Esophagus (tissue), 2 donors: ENCODE data around the gene MAMLD1. TPM values are rescaled to one million over a fixed set of nuclear protein-coding genes. Genes with fewer than 3 reads are reported as not detected.

Experiments
- H3K27ac ChIP-seq, 2 donors: one replicate each; pipeline ENCODE4 v1.5.1; 2013; ENCODE audit warnings: low read depth in 2 of 2, mild to moderate bottlenecking in 2 of 2, inconsistent platforms in 1 of 2, low read length in 1 of 2, moderate library complexity in 1 of 2
- H3K27me3 ChIP-seq, 2 donors: one replicate each; pipeline ENCODE4 v1.6.1; 2013; ENCODE audit warnings: low read length in 2 of 2, control low read depth in 1 of 2, mild to moderate bottlenecking in 1 of 2; ENCODE audit not compliant: insufficient read depth in 2 of 2, control insufficient read depth in 1 of 2
- H3K36me3 ChIP-seq, 2 donors: one replicate each; pipeline ENCODE4 v1.6.1; 2013; ENCODE audit warnings: low read length in 1 of 2; ENCODE audit not compliant: control insufficient read depth in 2 of 2, insufficient read depth in 2 of 2
- H3K4me1 ChIP-seq, 2 donors: one replicate each; pipeline ENCODE4 v1.6.1; 2013; ENCODE audit warnings: low read length in 1 of 2; ENCODE audit not compliant: control insufficient read depth in 2 of 2, insufficient read depth in 2 of 2
- H3K4me3 ChIP-seq, 2 donors: one replicate each; pipeline ENCODE4 v1.5.1; 2013; ENCODE audit warnings: low read length in 2 of 2, mild to moderate bottlenecking in 2 of 2, low read depth in 1 of 2, moderate library complexity in 1 of 2
- H3K9me3 ChIP-seq, 2 donors: one replicate each; pipeline ENCODE4 v1.6.1; 2013; ENCODE audit warnings: mild to moderate bottlenecking in 2 of 2, low read depth in 1 of 2, low read length in 1 of 2, moderate library complexity in 1 of 2; ENCODE audit not compliant: control insufficient read depth in 2 of 2, insufficient read depth in 1 of 2
- WGBS, 2 donors: extraction: QIAGEN DNeasy Blood & Tissue Kit; methylation state at CpG; one replicate each; pipeline ENCODE4 v1.1.7; 2013; 5-methylcytosine and 5-hydroxymethylcytosine counted together
- polyA plus RNA-seq, 2 donors: library from polyadenylated mRNA; stranded (reverse); fragments of 200-250 nt; gene quantifications; one replicate each; pipeline ENCODE4 v1.2.3, GENCODE V29; 2013
- donor health status: healthy with polysubstance abuse.
- donor health status: Bipolar disorder and iron deficiency.

The MAMLD1 gene
- polyA plus RNA-seq, 2 donors, result 0.59 to 1.1 TPM

DNA sequence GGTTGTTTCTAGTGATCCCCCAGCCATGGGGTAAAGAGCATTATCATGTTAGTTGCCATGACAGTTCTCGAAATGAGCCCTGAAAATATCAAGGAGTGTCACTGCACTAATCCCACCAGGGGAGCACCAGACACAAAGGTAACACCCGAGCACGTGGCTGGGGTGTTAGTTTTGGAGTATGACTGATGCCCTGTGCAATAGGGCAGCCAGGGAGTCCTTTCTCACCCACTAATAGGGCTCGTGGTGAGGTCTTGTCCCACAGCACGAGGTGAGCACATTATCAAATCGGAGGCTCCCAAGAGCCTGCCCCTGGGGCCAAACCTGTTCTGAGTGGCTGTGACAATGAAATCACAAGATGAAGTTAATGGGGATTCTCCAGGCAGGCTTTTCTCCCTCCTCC is 9.6 kb downstream of the MAMLD1 start:
- peaks cover 0 to 3% of the 10 kb centered on the region in 2 donors for H3K27me3 ChIP-seq
- H3K4me3 ChIP-seq, result no peak overlapping the region
- H3K9me3 ChIP-seq, result no peaks in the 10 kb centered on the region
- H3K36me3 ChIP-seq, result no peaks in the 10 kb centered on the region
- no peaks in the 10 kb centered on the region for H3K4me1 ChIP-seq
- 41 to 57% methylated on average over 6 of the region's 6 CpGs for WGBS, 2 donors
- H3K27ac ChIP-seq, result no peak overlapping the region

- Histone ChIP-seq H3K36me3 (no peaks in the 10 kb centered on the region), H3K9me3 (no peaks in the 10 kb centered on the region), H3K4me1 (no peaks in the 10 kb centered on the region), H3K27ac (no peak overlapping the region), H3K27me3 (peaks cover 0 to 3% of the 10 kb centered on the region in 2 donors), H3K4me3 (no peak overlapping the region)
- WGBS, 2 donors, result 54 to 82% methylated on average over 4 of the region's 4 CpGs
Observed at GRCh38 chrX:150375243-150375770, 12.2 kb downstream of the MAMLD1 start.

GRCh38 chrX:150377005-150377404 is 13.9 kb downstream of the MAMLD1 start:
- Histone ChIP-seq H3K27me3 (no peaks in the 10 kb centered on the region), H3K9me3 (no peaks in the 10 kb centered on the region), H3K4me1 (no peaks in the 10 kb centered on the region), H3K36me3 (no peaks in the 10 kb centered on the region), H3K27ac (no peak overlapping the region), H3K4me3 (no peak overlapping the region)
- 80 to 82% methylated on average over 3 of the region's 3 CpGs for WGBS, 2 donors

- 32 to 42% methylated on average over 1 of the region's 1 CpG for WGBS, 2 donors
- no peaks in the 10 kb centered on the region for H3K9me3 ChIP-seq
- no peaks in the 10 kb centered on the region for H3K4me1 ChIP-seq
- H3K36me3 ChIP-seq, result no peaks in the 10 kb centered on the region
- no peak overlapping the region for H3K27ac ChIP-seq
- no peak overlapping the region for H3K4me3 ChIP-seq
- H3K27me3 ChIP-seq, result no peaks in the 10 kb centered on the region
Observed at GRCh38 chrX:150405006-150405405, 41.9 kb downstream of the MAMLD1 start.

DNA sequence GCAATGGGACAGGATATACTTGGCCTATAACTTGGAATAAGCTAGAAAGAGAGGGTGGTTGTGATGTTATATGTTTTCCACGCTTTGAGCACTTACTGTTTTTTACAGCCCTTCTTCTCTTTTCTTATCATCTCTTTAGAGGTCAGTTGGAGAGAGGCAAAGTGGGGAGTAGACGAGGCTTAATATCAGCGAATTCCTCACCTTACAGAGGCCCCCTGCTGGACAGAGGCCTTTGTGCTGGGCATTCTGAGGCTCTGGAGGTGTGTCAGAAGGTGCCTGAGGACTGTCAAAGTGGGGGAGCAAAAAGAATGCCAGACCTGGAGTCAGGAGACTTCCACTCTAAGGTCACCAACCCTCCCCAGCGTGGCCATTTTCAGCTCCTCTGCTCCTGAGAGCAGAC is 42.5 kb downstream of the MAMLD1 start:
- no peaks in the 10 kb centered on the region for H3K4me1 ChIP-seq
- H3K36me3 ChIP-seq, result no peaks in the 10 kb centered on the region
- no peaks in the 10 kb centered on the region for H3K9me3 ChIP-seq
- no peak overlapping the region for H3K27ac ChIP-seq
- whole genome bisulfite sequencing, 2 donors, result 64 to 86% methylated on average over 4 of the region's 4 CpGs
- H3K4me3 ChIP-seq, result no peak overlapping the region
- H3K27me3 ChIP-seq, result no peaks in the 10 kb centered on the region

DNA sequence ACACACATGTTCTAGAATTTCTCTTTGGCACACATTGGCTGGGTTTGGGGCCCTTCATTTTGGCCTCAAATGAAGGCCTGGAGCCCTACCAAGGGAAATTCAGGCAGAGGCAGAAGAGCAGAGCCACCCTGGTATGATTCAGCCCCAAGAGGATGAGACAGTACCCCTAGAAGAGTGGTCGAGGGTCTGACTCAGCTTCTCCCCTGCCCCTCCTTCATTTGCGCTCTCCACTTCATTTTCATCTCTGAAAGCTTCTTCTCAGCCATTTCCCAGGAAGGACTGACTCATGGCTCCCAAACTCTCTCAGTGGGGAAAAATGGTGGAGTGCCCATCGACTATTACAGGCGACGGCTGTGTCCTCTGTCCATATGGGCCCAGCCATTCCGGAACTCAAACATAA is 43.5 kb downstream of the MAMLD1 start:
- H3K36me3 ChIP-seq, result no peaks in the 10 kb centered on the region
- no peak overlapping the region for H3K27ac ChIP-seq
- no peaks in the 10 kb centered on the region for H3K4me1 ChIP-seq
- H3K27me3 ChIP-seq, result no peaks in the 10 kb centered on the region
- WGBS, 2 donors, result 83 to 84% methylated on average over 6 of the region's 6 CpGs
- no peaks in the 10 kb centered on the region for H3K9me3 ChIP-seq
- H3K4me3 ChIP-seq, result no peak overlapping the region

GRCh38 chrX:150408007-150408406 is 44.9 kb downstream of the MAMLD1 start:
- Histone ChIP-seq H3K4me3 (no peak overlapping the region), H3K36me3 (no peaks in the 10 kb centered on the region), H3K9me3 (no peaks in the 10 kb centered on the region), H3K27ac (no peak overlapping the region), H3K4me1 (no peaks in the 10 kb centered on the region), H3K27me3 (no peaks in the 10 kb centered on the region)
- whole genome bisulfite sequencing, 2 donors, result 74 to 91% methylated on average over 5 of the region's 5 CpGs

GRCh38 chrX:150408561-150408960 is 45.4 kb downstream of the MAMLD1 start:
- Histone ChIP-seq H3K27ac (no peak overlapping the region), H3K4me3 (no peak overlapping the region), H3K36me3 (no peaks in the 10 kb centered on the region), H3K4me1 (no peaks in the 10 kb centered on the region), H3K27me3 (no peaks in the 10 kb centered on the region), H3K9me3 (no peaks in the 10 kb centered on the region)
- 80 to 83% methylated on average over 2 of the region's 2 CpGs for WGBS, 2 donors

- H3K9me3 ChIP-seq, result no peaks in the 10 kb centered on the region
- 85 to 90% methylated on average over 3 of the region's 3 CpGs for WGBS, 2 donors
- no peaks in the 10 kb centered on the region for H3K4me1 ChIP-seq
- H3K27ac ChIP-seq, result no peak overlapping the region
- H3K36me3 ChIP-seq, result no peaks in the 10 kb centered on the region
- H3K4me3 ChIP-seq, result no peak overlapping the region
- H3K27me3 ChIP-seq, result no peaks in the 10 kb centered on the region
Observed at GRCh38 chrX:150409486-150409885, 46.4 kb downstream of the MAMLD1 start.

DNA sequence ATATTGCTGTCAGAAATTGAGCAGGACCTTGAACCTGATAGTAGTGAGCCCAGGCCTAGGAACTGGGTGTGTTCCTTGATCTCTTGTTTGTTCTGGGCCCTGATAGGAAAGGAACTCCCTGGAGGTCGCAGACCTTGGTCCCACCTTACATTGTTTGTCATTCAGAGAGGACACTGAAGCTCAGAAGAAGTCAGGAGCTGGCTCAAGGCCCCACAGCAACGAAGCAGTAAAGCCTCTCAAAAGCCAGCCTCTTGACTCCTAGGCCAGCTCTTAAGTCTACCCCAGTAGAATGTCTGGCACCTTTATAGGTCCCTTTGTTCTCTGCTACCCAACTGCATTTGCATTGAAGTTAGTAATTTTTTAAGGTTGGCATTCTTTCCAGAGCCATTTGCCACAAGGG is 46.8 kb downstream of the MAMLD1 start:
- Histone ChIP-seq H3K27ac (no peak overlapping the region), H3K4me3 (no peak overlapping the region), H3K36me3 (no peaks in the 10 kb centered on the region), H3K27me3 (no peaks in the 10 kb centered on the region), H3K9me3 (no peaks in the 10 kb centered on the region), H3K4me1 (no peaks in the 10 kb centered on the region)
- WGBS, 2 donors, result 45 to 66% methylated on average over 2 of the region's 2 CpGs
